Fibroblast of pulmonary artery (primary cell): ENCODE measurements around the gene FYB2.

Experiments used
- DNase-seq: peaks from one replicate; pipeline ENCODE4 v3.0.0-alpha.2; 2010; ENCODE audit warnings: low read depth
- H3K4me3 ChIP-seq: replicated peaks from 2 replicates; pipeline ENCODE4 v1.5.1; 2011; ENCODE audit warnings: low read depth, mild to moderate bottlenecking, control low read depth, low read length, moderate library complexity
- TF ChIP-seq, protein P1 (sequence below): IDR thresholded peaks from 2 replicates; pipeline ENCODE4 v1.5.1; 2011; ENCODE audit warnings: mild to moderate bottlenecking, control low read depth, low read length, inconsistent platforms; ENCODE audit errors: missing control alignments

Gene FYB2

GRCh38 chr1:56774067-56774609 lies 45.1 kb downstream of the FYB2 start:
- H3K4me3 ChIP-seq: no peak overlapping the region
- DNase-seq: no peak
- TF ChIP-seq, protein P1, sequence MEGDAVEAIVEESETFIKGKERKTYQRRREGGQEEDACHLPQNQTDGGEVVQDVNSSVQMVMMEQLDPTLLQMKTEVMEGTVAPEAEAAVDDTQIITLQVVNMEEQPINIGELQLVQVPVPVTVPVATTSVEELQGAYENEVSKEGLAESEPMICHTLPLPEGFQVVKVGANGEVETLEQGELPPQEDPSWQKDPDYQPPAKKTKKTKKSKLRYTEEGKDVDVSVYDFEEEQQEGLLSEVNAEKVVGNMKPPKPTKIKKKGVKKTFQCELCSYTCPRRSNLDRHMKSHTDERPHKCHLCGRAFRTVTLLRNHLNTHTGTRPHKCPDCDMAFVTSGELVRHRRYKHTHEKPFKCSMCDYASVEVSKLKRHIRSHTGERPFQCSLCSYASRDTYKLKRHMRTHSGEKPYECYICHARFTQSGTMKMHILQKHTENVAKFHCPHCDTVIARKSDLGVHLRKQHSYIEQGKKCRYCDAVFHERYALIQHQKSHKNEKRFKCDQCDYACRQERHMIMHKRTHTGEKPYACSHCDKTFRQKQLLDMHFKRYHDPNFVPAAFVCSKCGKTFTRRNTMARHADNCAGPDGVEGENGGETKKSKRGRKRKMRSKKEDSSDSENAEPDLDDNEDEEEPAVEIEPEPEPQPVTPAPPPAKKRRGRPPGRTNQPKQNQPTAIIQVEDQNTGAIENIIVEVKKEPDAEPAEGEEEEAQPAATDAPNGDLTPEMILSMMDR: no peak

- no peak overlapping the region for H3K4me3 ChIP-seq
- no peak for DNase-seq
- TF ChIP-seq, protein P1: no peak
Observed at GRCh38 chr1:56773341-56774066, 45.7 kb downstream of the FYB2 start.

GRCh38 chr1:56771717-56772116 lies 47.5 kb downstream of the FYB2 start:
- H3K4me3 ChIP-seq: no peak overlapping the region
- DNase-seq: no peak
- TF ChIP-seq, protein P1: no peak

DNA sequence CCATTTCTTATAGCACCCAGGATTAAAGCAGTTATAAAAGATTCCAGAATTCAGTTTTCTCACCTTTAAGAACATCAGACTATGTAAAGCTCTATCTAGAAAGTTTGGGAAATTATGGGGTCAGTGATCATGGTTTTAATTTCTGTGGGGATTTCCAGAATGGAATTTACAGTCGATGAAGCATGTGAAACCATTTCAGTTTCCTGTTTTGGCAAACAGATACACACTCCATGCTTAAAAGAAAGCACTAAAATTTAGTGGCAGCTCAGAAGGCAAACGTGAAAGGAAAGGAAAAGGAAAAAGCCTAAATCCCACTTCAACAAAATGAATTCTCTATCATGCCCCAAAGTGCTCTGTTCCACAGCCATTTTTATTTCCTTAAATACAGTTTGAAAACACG lies 60.4 kb downstream of the FYB2 start:
- DNase-seq: no peak
- H3K4me3 ChIP-seq: no peak overlapping the region
- TF ChIP-seq, protein P1: no peak

DNA sequence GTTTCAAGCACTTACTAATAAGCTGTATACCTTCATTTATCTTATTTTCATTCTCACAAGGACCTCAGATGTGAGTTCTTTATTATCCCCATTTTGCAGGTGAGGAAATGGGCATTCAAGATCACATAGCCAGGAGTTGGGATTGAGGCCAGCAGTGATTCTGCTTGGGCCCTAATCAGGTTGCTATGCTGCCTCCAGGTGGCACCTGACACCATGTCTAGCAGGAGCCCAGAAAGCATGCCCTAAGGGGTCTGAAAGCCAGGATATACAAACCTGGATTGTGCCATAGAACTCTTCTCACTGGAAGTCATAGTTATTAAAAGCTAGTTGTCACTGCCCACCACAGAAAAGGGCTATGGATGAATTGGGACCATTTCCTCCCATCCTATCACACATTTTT lies 61.1 kb downstream of the FYB2 start:
- no peak for DNase-seq
- no peak overlapping the region for H3K4me3 ChIP-seq
- TF ChIP-seq, protein P1: no peak

GRCh38 chr1:56755911-56756310 lies 63.3 kb downstream of the FYB2 start:
- H3K4me3 ChIP-seq: no peak overlapping the region
- DNase-seq: no peak
- TF ChIP-seq, protein P1: no peak
